ENCODE measurements around the gene ACBD3. TPM values are rescaled to one million over a fixed set of nuclear protein-coding genes. Genes with fewer than 3 reads are reported as not detected.

Gene ACBD3
- total RNA-seq, 1 donor: 53.4 TPM

DNA sequence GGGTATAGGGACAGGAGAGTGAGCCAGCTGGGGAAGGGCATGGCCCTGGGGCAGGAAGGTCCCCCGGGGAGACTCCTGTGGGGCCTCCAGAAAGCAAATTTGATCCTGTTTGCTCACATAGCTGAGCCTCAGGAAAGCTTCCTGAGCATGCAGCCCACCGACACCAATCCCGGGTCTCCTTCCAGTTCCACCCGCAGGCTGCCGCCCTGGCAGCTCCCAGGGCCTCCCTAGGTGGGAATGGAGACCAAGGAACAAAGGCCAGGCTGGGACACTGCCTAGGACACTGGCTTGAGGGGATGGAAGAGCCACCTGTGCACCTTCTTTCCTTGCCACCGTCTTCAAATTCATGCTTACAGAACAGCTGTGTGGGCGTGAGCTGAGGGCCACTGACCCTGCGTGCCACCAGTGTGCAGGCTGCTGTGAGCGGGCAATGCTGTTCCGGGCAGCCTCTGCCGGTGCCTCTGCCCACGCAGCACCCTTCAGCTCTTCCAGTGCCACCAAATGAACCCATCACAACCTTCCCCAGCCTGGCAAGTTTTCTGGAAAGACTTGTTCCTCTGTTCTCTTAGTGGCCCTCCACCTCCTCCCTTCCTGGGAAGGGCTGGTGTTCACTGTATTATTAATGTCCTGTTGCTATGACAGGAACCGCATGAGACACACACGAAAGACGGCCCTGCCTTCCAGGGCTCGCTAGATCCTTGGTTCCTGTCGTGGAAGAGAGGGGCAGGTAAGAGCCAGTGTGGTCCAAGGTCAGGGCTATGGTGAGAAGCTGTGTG lies 53.6 kb downstream of the ACBD3 start:
- no peaks in the 10 kb centered on the region for H3K9me3 ChIP-seq (ENCODE audit: low read depth, low read length)
- H3K4me1 ChIP-seq (ENCODE audit: insufficient read depth, low read length): peaks cover 25% of the 10 kb centered on the region
- no peaks in the 10 kb centered on the region for H3K27me3 ChIP-seq (ENCODE audit: insufficient read depth, low read length)
- no peak overlapping the region for H3K4me3 ChIP-seq (ENCODE audit: low read length)

DNA sequence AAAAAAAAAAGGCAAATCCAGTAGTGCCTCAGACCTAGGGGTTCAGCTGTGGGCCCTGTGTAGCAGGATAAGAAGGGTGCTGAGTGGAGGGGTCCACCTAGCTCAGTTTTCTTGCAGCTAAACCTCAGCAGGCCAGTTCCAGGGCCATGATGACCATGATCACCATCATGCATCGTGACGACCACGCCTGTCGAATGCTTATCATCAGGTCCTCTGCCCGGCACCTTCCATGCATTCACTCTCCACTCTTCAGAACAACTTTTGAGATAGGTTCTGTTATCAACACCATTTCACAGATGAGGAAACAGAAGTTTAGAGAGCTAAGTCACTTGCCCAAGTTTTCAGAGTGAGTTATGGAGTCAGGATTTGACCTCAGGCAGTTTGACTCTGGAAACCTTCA lies 54.9 kb downstream of the ACBD3 start:
- Histone ChIP-seq H3K4me3 (ENCODE audit: low read length) (no peak overlapping the region), H3K9me3 (ENCODE audit: low read depth, low read length) (no peaks in the 10 kb centered on the region), H3K27me3 (ENCODE audit: insufficient read depth, low read length) (no peaks in the 10 kb centered on the region), H3K4me1 (ENCODE audit: insufficient read depth, low read length) (peaks cover 31% of the 10 kb centered on the region)

DNA sequence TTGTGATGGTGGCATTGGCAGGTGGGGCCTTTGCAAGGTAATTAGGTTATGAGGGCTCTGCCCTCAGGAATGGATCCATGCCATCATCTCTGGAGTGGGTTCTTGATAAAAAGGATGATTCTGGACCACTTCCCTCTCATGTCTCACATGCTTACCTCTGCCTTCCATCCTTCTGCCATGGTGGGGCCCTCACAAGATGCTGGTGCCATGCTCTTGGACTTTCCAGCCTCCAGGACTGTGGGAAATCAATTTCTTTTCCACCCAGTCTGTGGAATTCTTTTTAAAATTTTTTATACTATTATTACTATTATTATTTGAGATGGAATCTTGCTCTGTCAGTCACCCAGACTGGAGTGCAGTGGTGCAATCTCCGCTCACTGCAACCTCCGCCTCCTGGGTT lies 57.3 kb downstream of the ACBD3 start:
- H3K4me3 ChIP-seq (ENCODE audit: low read length): no peak overlapping the region
- peaks cover 45% of the 10 kb centered on the region for H3K4me1 ChIP-seq (ENCODE audit: insufficient read depth, low read length)
- H3K27me3 ChIP-seq (ENCODE audit: insufficient read depth, low read length): no peaks in the 10 kb centered on the region
- H3K9me3 ChIP-seq (ENCODE audit: low read depth, low read length): no peaks in the 10 kb centered on the region

DNA sequence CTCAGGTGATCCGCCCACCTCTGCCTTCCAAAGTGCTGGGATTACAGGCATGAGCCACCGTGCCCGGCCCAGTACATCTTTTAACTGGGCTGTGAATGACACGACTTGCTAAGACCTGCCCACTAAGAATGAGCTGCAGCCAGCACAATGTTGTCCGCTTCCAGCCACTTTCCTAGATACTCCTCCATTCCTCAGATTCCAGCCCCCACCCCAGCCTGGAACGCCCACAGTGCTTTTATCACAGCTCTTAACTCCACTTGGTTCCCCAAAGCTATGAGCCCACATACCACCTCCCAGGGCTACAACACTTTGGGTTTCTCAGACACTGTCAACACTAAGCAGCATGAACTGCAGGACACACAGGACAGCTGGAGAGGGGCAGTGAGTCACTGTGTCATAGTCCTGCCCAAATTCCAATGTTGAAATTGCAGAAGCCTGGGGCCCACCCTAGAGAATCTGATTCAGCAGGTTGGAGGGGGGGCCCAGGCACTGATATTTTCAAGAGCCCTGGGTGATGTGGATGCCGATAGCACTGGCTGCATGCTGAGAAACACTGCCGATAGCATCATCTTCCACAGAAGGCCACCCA lies 58.0 kb downstream of the ACBD3 start:
- no peaks in the 10 kb centered on the region for H3K9me3 ChIP-seq (ENCODE audit: low read depth, low read length)
- H3K4me1 ChIP-seq (ENCODE audit: insufficient read depth, low read length): peaks cover 47% of the 10 kb centered on the region
- H3K27me3 ChIP-seq (ENCODE audit: insufficient read depth, low read length): no peaks in the 10 kb centered on the region
- no peak overlapping the region for H3K4me3 ChIP-seq (ENCODE audit: low read length)

DNA sequence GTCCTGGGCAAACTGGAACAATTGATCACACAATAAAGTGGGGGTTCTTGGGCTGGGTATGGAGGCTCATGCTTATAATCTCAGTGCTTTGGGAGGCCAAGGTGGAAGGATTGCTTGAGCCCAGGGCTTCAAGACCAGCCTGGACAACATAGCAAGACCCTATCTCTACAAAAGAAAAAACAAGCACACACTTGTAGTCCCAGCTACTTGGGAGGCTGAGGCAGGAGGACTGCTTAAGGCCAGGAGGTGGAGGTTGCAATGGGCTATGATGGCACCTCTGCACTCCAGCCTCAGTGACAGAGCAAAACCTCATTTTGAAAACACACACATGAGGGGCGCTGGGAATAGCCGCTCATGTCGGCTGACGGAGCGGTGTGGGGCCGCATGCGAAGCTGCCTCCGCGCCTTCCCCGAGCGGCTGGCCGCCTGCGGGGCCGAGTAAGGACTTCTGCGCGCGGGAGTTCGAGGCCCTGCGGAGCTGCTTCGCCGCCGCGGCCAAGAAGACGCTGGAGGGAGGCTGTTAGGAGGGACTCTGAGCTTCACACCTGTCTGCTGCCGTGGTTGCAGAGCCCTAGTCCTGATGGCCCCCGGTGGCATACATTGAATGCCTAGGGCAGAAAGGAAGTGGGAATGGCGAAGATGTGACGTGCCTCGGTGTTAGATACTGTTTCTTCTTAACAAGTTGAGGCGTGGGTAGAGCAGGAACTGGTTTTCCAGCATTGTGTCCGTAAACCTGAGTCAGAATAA lies 59.5 kb downstream of the ACBD3 start:
- Histone ChIP-seq H3K4me3 (ENCODE audit: low read length) (no peak overlapping the region), H3K9me3 (ENCODE audit: low read depth, low read length) (no peaks in the 10 kb centered on the region), H3K27me3 (ENCODE audit: insufficient read depth, low read length) (no peaks in the 10 kb centered on the region), H3K4me1 (ENCODE audit: insufficient read depth, low read length) (peaks cover 45% of the 10 kb centered on the region)

DNA sequence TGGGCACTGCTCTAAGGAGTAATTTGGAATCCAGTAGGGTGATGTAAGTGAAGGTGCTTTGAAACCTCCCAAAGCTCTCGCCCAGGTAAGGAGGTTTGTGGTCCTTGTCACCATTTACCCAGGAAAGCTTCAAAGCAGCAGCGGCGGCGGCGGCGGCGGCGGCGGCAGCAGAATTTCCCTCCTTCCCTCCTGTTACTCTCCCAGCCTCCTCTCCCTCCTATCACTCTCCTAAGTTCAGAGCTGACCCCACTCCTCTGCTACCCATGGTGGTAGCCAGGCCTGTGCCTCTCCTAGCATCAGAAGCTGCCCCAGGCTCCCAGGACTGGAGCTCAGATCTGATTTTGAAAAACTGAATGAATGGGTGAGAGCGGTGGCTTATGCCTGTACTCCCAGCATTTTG lies 60.7 kb downstream of the ACBD3 start:
- H3K4me3 ChIP-seq (ENCODE audit: low read length): no peak overlapping the region
- peaks cover 51% of the 10 kb centered on the region for H3K4me1 ChIP-seq (ENCODE audit: insufficient read depth, low read length)
- H3K27me3 ChIP-seq (ENCODE audit: insufficient read depth, low read length): no peaks in the 10 kb centered on the region
- H3K9me3 ChIP-seq (ENCODE audit: low read depth, low read length): no peaks in the 10 kb centered on the region

DNA sequence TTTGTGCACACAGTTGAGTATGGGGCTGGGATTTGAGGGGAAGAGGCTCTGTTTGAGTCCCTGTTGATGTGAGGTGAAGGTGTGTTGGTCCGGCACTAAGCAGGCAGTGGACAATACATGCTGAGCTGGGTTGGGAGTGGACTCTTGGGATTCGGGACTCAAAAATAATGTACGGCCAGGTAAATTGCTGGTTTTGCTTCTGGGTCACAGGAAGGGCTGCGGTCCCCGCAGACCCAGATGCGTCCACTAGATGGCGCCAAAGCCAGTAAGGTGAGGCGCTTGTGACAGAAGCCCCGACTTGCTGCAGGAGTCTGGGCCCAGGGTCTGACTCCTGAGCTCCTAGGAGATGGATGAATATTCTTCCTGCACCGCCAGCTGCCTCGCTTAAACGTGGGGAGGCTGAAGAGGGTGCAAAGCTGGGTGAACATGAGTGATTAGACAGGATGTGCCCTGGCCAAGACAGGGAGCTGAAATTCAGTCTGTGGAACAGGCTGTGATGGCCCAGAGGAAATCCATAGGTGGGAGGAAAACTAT lies 61.4 kb downstream of the ACBD3 start:
- H3K9me3 ChIP-seq (ENCODE audit: low read depth, low read length): no peaks in the 10 kb centered on the region
- H3K4me1 ChIP-seq (ENCODE audit: insufficient read depth, low read length): peaks cover 57% of the 10 kb centered on the region
- no peak overlapping the region for H3K4me3 ChIP-seq (ENCODE audit: low read length)
- H3K27me3 ChIP-seq (ENCODE audit: insufficient read depth, low read length): no peaks in the 10 kb centered on the region

DNA sequence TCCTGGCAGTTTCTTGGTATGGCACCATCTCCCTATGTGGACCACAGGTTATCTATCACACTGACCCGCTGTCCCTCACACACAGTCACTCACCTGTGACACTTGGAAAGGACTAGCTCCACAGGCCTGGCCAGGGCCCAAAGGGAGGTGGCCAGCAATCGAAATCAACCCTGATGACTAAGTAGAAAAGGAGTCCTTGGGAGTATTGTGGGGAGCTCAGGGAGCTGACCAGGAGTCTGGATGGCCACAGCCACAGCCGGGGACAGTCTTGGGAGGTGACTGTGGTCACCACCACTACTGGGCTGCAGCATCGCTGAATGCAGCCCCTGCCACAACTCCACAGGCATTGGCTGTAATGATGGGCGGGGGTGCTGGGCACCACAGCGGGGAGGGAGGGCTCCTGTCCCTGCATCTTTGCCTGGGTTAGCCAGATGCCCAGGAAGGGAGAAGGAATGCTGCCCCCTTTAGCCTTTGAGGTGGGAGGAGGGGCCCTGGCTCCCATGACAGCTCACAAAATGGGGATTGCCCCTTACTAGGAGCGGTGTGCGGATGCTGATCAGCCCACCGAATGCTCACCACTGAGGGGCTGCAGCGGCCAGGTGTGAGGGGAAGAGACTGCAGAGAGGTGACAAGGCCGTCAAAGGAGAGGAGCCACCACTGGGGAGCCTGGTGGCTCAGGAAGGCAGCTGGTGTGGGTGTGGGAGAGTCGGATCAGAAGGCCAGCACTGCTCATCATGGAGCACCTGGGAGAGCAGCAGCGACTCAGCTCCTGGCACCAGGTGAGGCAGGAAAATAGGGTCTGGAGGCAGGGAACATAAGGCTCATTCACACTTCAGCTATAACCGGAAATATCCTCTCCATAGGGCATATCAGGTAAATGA lies 62.7 kb downstream of the ACBD3 start:
- Histone ChIP-seq H3K4me3 (ENCODE audit: low read length) (no peak overlapping the region), H3K9me3 (ENCODE audit: low read depth, low read length) (no peaks in the 10 kb centered on the region), H3K27me3 (ENCODE audit: insufficient read depth, low read length) (no peaks in the 10 kb centered on the region), H3K4me1 (ENCODE audit: insufficient read depth, low read length) (peaks cover 60% of the 10 kb centered on the region)

DNA sequence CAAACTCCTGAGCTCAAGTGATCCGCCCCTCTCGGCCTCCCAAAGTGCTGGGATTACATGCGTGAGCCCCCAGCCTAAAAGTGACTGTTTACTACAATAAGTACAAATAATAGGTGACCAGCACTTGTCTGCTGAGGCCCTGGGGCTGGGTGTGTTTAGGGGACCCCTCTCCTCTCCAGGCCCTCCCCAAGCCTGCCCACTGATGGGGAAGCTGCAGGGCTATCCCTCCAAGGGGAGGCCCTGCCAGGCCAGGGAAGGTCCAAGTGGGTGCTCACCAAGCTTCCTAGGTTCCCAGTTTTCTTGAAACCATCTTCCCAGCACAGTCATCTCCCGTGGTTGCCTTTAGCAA lies 63.4 kb downstream of the ACBD3 start:
- Histone ChIP-seq H3K27me3 (ENCODE audit: insufficient read depth, low read length) (no peaks in the 10 kb centered on the region), H3K4me1 (ENCODE audit: insufficient read depth, low read length) (peaks cover 62% of the 10 kb centered on the region), H3K9me3 (ENCODE audit: low read depth, low read length) (no peaks in the 10 kb centered on the region), H3K4me3 (ENCODE audit: low read length) (no peak overlapping the region)

DNA sequence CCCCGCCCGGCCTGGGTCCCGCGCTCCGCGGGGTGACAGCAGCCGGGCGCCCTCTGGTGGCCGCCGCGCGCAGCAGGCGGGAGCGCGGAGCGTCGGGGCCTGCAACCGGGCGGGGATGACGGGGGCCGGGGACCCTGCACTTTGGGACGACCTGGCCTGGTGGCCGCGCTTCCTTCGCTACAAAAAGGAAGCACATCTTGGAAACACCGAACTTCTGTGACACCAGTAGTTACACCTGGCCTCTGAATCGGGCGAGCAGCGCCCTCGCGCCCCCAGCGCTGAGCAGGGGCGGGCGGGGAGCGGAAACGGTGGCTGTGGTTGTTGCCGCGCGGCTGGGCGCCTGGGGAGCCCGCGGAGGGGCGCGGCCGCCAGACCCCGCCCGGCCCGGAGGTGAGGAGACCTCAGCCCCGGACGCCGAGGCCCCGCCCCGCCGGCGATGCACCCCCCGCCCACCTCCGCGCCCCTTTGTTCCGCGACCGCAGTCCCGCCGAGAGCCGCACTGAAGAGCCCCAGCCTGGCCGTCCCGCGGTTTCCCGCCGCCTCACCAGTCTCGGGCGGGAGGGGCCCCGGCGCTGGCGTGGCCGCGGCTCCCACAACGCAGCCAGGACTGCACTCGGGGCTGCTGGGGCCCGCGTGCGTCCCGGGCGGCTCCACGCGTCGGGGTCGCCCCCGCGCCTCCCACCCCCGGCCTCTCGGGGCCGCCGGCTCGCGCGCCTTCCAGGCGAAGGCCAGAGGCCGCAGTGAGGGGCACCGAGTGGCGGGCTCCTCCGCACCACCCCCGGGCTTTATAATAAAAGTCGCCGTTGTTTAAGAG lies 64.7 kb downstream of the ACBD3 start:
- H3K9me3 ChIP-seq (ENCODE audit: low read depth, low read length): no peaks in the 10 kb centered on the region
- peaks cover 54% of the 10 kb centered on the region for H3K4me1 ChIP-seq (ENCODE audit: insufficient read depth, low read length)
- H3K27me3 ChIP-seq (ENCODE audit: insufficient read depth, low read length): no peaks in the 10 kb centered on the region
- H3K4me3 ChIP-seq (ENCODE audit: low read length): peak overlapping the region; percentile 47

DNA sequence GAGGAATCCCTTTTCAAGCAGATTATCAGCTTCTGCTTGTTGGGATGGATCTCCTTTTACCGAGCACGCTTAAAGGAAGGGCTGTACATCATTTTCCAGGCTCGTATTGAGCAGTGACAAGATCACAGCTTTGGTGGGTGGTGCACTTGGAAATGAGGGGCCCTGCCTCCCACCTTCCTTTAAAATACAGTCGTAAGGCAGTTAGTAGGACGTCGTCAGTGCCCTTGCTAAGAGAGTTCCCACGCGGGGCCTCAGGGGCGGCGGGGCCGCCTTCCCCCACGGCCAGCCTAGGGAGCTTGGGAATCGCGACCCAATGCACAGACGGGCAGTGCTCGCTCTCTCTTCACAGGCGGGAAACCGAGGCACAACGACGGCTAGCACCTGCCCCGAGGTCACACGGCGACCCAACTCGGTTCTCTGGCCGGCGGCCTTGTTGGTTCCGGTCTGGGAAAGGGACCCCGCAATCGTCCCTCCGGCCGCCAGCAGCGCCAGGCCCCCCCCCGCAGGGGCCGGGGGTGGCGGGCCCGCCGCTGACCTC lies 65.4 kb downstream of the ACBD3 start:
- Histone ChIP-seq H3K4me1 (ENCODE audit: insufficient read depth, low read length) (peaks cover 54% of the 10 kb centered on the region), H3K27me3 (ENCODE audit: insufficient read depth, low read length) (no peaks in the 10 kb centered on the region), H3K4me3 (ENCODE audit: low read length) (peak overlapping the region; percentile 47)

DNA sequence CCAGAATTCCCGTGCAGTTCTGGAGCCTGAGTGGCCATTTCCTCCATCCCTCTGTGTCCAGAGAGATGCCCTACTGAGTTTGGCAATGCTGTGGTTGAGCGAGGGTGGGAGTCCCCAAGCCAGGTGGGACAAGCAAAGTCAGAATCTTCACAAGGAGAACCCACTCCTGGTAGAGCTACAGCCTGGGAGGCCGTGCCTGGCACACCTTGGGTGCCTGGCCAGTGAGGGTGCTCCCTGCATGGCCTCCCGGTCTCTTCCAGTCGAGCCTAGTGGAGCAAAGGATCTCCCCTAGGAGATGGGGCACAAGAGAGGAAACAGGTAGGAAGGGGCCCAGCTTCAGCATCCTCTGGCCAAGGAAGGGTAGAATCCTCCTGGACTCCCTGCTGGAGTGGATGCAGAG lies 66.1 kb downstream of the ACBD3 start:
- no peaks in the 10 kb centered on the region for H3K9me3 ChIP-seq (ENCODE audit: low read depth, low read length)
- no peaks in the 10 kb centered on the region for H3K27me3 ChIP-seq (ENCODE audit: insufficient read depth, low read length)
- H3K4me3 ChIP-seq (ENCODE audit: low read length): no peak overlapping the region
- H3K4me1 ChIP-seq (ENCODE audit: insufficient read depth, low read length): peaks cover 48% of the 10 kb centered on the region

More for the DNA sequence above, 65.4 kb downstream of the ACBD3 start:
- no peaks in the 10 kb centered on the region for H3K9me3 ChIP-seq (ENCODE audit: low read depth, low read length)

DNA sequence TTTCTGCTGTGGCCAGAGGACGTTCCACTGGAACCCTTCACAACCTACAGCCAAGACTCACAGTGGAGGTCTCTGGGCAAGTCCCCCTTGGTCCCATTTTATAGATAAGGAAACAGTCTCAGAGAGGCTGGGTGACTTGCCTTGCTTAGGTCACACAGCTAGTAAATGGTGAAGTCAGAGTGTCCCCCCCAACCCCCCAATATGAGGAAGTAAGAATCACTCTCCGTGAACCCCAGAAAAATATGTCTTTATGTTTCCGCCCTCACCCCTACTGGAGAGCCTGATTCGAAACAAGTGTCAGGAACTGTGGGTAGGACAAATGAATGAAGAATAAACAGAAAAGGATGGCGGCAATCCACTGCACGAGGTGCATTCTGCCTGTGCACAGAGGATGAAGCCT lies 67.4 kb downstream of the ACBD3 start:
- H3K9me3 ChIP-seq (ENCODE audit: low read depth, low read length): no peaks in the 10 kb centered on the region

DNA sequence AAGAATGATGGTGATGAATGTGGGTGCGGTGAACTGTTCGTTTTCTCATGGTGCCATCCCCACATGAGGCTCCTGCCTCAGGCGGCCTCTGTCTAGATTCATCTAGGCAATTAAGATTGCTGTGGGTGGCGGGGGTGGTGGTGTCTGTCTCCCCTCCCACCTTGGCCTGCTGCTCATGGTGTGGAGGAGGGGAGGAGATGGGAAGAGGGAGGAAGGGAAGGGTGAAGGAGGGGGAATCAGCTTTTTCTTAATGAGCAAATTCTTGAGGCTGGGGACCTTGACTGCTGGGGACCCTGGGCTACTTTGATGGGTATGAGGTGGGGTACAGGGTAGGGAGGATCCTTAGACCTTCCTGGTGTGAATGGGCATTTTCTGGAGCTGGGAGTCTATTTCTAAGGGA lies 68.2 kb downstream of the ACBD3 start:
- Histone ChIP-seq H3K9me3 (ENCODE audit: low read depth, low read length) (no peaks in the 10 kb centered on the region), H3K27me3 (ENCODE audit: insufficient read depth, low read length) (no peaks in the 10 kb centered on the region), H3K4me1 (ENCODE audit: insufficient read depth, low read length) (peaks cover 35% of the 10 kb centered on the region), H3K4me3 (ENCODE audit: low read length) (no peak overlapping the region)

More for the DNA sequence above, 67.4 kb downstream of the ACBD3 start:
- peaks cover 40% of the 10 kb centered on the region for H3K4me1 ChIP-seq (ENCODE audit: insufficient read depth, low read length)
- no peaks in the 10 kb centered on the region for H3K27me3 ChIP-seq (ENCODE audit: insufficient read depth, low read length)
- no peak overlapping the region for H3K4me3 ChIP-seq (ENCODE audit: low read length)
